Uterus (tissue), 4 donors: ENCODE data around the gene NEFH. TPM values are rescaled to one million over a fixed set of nuclear protein-coding genes. Genes with fewer than 3 reads are reported as not detected.
"Not testable (repeated sequence)": the region's sequence is repeated elsewhere in the genome, so short reads cannot be mapped to it uniquely, and the experiment has no call there.

ENCODE experiments used
- DNase-seq, 2 donors: peaks; one replicate each; pipeline ENCODE4 v3.0.0-alpha.2; 2019 to 2020
- H3K27ac ChIP-seq, 2 donors: fragments of 200-600 bp; sonication (generic); 1 replicate in 1 of 2; 2 replicates in 1 of 2; pipeline ENCODE4 v1.5.1; 2016 to 2018
- H3K27me3 ChIP-seq, 2 donors: fragments of 200-600 bp; sonication (generic); one replicate each; pipeline ENCODE4 v1.5.1; 2018 to 2019; ENCODE audit warnings: control low read depth in 1 of 2
- H3K36me3 ChIP-seq, 2 donors: fragments of 200-600 bp; sonication (generic); one replicate each; pipeline ENCODE4 v1.5.1; 2019; ENCODE audit warnings: control low read depth in 1 of 2
- H3K4me1 ChIP-seq, 2 donors: fragments of 200-600 bp; sonication (generic); one replicate each; pipeline ENCODE4 v1.5.1; 2018 to 2019; ENCODE audit warnings: control low read depth in 1 of 2
- H3K4me3 ChIP-seq, 2 donors: fragments of 200-600 bp; sonication (generic); 1 replicate in 1 of 2; 2 replicates in 1 of 2; pipeline ENCODE4 v1.5.1; 2018 to 2019; ENCODE audit warnings: mild to moderate bottlenecking in 1 of 2
- H3K9me3 ChIP-seq, 2 donors: fragments of 200-600 bp; sonication (generic); one replicate each; pipeline ENCODE4 v1.5.1; 2019; ENCODE audit warnings: control low read depth in 1 of 2
- POLR2A ChIP-seq, 2 donors: fragments of 450-650 bp; IDR thresholded peaks; one replicate each; pipeline ENCODE4 v1.6.1; 2016; ENCODE audit warnings: antibody characterized with exemption in 2 of 2, mild to moderate bottlenecking in 1 of 2, moderate library complexity in 1 of 2
- intact Hi-C: fragments of 100-400 bp; cut with DNase I; formaldehyde crosslinking; loops from one replicate; pipeline ENCODE4 v1.15.1; 2023; ENCODE audit warnings: low total_unique reads
- total RNA-seq, 4 donors: library from RNA; depleted of rRNA in 3 of 4; stranded (reverse); fragments of >200 nt in 3 of 4; gene quantifications; one replicate each; pipeline versions ENCODE4 v1.1.0 to v1.2.4, GENCODE V29; 2014 to 2023
- TF ChIP-seq, protein P1 (sequence below), 4 experiments: fragments of 200-600 bp in 2 of 4; fragments of 450-650 bp in 2 of 4; sonication (generic) in 2 of 4; IDR thresholded peaks; one replicate each; pipeline ENCODE4 v1.5.1; 2016 to 2019; ENCODE audit warnings: antibody characterized with exemption in 4 of 4, mild to moderate bottlenecking in 2 of 4, moderate library complexity in 1 of 4
- donor health status: DM: yes; HTN: yes; CAD: no.

Gene NEFH
- total RNA-seq, 4 donors from 2014 or later = 0.46 to 1.9 TPM; not detected in 2

- Histone ChIP-seq H3K4me1 (no peaks in the 10 kb centered on the region), H3K9me3 (no peaks in the 10 kb centered on the region), H3K4me3 (no peak overlapping the region), H3K27me3 (peaks cover 0 to 3% of the 10 kb centered on the region in 2 donors), H3K36me3 (no peaks in the 10 kb centered on the region), H3K27ac (no peak overlapping the region)
- TF ChIP-seq POLR2A (IDR thresholded peaks at IDR 0.05) = no peak
- TF ChIP-seq, protein P1, sequence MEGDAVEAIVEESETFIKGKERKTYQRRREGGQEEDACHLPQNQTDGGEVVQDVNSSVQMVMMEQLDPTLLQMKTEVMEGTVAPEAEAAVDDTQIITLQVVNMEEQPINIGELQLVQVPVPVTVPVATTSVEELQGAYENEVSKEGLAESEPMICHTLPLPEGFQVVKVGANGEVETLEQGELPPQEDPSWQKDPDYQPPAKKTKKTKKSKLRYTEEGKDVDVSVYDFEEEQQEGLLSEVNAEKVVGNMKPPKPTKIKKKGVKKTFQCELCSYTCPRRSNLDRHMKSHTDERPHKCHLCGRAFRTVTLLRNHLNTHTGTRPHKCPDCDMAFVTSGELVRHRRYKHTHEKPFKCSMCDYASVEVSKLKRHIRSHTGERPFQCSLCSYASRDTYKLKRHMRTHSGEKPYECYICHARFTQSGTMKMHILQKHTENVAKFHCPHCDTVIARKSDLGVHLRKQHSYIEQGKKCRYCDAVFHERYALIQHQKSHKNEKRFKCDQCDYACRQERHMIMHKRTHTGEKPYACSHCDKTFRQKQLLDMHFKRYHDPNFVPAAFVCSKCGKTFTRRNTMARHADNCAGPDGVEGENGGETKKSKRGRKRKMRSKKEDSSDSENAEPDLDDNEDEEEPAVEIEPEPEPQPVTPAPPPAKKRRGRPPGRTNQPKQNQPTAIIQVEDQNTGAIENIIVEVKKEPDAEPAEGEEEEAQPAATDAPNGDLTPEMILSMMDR (IDR thresholded peaks at IDR 0.05) = no peak
- intact Hi-C loops = no loop called here
- no peak for DNase-seq
These were observed 7.5 kb downstream of the NEFH start for GRCh38 chr22:29487426-29487986.

GRCh38 chr22:29489127-29489780 is 9.2 kb downstream of the NEFH start:
- DNase-seq, H3K9me3 ChIP-seq, H3K36me3 ChIP-seq, H3K27me3 ChIP-seq, H3K4me3 ChIP-seq, H3K4me1 ChIP-seq, H3K27ac ChIP-seq, intact Hi-C loops: not testable (repeated sequence)

DNA sequence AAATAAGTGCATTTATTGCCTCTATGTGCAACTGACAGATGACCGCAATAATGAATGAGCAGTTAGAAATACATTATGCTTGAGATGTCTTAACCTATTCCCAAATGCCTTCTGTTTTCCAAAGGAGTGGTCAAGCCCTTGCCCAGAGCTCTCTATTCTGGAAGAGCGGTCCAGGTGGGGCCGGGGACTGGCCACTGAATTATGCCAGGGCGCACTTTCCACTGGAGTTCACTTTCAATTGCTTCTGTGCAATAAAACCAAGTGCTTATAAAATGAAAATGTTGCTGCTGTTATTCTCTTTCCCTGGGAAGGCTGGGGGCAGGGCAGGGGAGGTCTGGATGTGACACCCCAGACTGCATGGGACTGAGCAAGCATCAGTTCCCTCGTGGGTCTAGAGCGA is 11.0 kb downstream of the NEFH start:
- intact Hi-C loops = no loop called here
- Histone ChIP-seq H3K4me3 (no peak overlapping the region), H3K27ac (no peak overlapping the region), H3K9me3 (no peaks in the 10 kb centered on the region), H3K4me1 (no peaks in the 10 kb centered on the region), H3K27me3 (no peaks in the 10 kb centered on the region), H3K36me3 (no peaks in the 10 kb centered on the region)
- no peak for DNase-seq
- TF ChIP-seq POLR2A (IDR thresholded peaks at IDR 0.05) = no peak
- TF ChIP-seq, protein P1 (IDR thresholded peaks at IDR 0.05) = no peak

DNA sequence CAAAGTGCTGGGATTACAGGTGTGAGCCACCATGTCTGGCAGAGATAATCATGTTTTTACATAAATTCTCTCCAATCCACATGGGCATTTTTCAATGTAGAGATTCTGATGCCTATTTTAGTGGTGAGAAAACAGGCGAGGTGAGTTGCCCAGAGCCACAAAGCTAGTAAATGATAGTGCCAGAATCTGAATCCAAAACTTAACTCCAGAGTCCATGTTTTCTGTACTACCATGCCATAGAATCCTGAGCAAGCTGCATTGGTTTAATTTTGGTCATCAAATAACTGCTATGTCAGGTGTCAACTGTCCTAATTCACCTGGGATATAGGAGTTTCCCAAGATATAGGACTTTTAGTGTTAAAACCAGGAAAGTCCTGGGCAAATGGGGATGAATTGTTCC is 13.6 kb downstream of the NEFH start:
- TF ChIP-seq, protein P1 (IDR thresholded peaks at IDR 0.05) = no peak
- TF ChIP-seq POLR2A (IDR thresholded peaks at IDR 0.05) = no peak
- no peak overlapping the region for H3K27ac ChIP-seq
- no peaks in the 10 kb centered on the region for H3K36me3 ChIP-seq
- H3K4me3 ChIP-seq = no peak overlapping the region
- intact Hi-C loops = no loop called here
- DNase-seq = no peak
- H3K9me3 ChIP-seq = no peaks in the 10 kb centered on the region
- H3K4me1 ChIP-seq = no peaks in the 10 kb centered on the region
- no peaks in the 10 kb centered on the region for H3K27me3 ChIP-seq

DNA sequence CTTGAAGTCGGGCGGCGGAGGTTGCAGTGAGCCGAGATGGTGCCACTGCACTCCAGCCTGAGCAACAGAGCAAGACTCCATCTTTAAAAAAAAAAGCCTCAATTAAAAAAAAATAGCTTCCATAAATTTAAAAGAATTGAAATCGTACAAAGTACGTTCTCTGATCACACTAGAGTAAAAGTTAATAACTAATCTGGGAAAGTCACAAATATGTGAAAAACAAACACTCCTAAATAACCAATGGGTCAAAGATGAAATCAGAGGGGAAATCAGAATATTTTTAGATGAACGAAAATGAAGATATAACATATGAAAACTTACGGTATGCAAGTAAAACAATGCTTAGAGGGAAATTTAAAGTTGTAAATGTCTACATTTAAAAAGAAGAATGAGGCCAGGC is 19.8 kb downstream of the NEFH start:
- H3K27me3 ChIP-seq = no peaks in the 10 kb centered on the region
- TF ChIP-seq POLR2A (IDR thresholded peaks at IDR 0.05) = no peak
- TF ChIP-seq, protein P1 (IDR thresholded peaks at IDR 0.05) = no peak
- no peak overlapping the region for H3K4me3 ChIP-seq
- H3K9me3 ChIP-seq = no peaks in the 10 kb centered on the region
- H3K27ac ChIP-seq = no peak overlapping the region
- H3K4me1 ChIP-seq = peaks cover 0 to 5% of the 10 kb centered on the region in 2 donors
- intact Hi-C loops = no loop called here
- no peak for DNase-seq
- no peaks in the 10 kb centered on the region for H3K36me3 ChIP-seq
